Lung (tissue), 12 donors: ENCODE measurements around the gene HS6ST2. TPM values are rescaled to one million over a fixed set of nuclear protein-coding genes. Genes with fewer than 3 reads are reported as not detected.

Experiments
- ATAC-seq: fragments of 200-7000 bp; cut with Tn5 transposase; one replicate; pipeline ENCODE4 v1.9.1; 2020; ENCODE audit warnings: moderate number of reproducible peaks; ENCODE audit not compliant: insufficient read depth, low FRiP score
- DNase-seq, 3 donors: peaks; one replicate each; pipeline ENCODE4 v3.0.0-alpha.2; 2013 to 2017
- H3K27ac ChIP-seq, 2 donors: one replicate each; pipeline ENCODE4 v1.5.1; 2013; ENCODE audit warnings: mild to moderate bottlenecking in 2 of 2, moderate library complexity in 2 of 2, control low read depth in 1 of 2, inconsistent platforms in 1 of 2, low read depth in 1 of 2, low read length in 1 of 2
- H3K27me3 ChIP-seq, 3 donors: one replicate each; pipeline ENCODE4 v1.5.1; 2013; ENCODE audit warnings: low read length in 2 of 3; ENCODE audit not compliant: control insufficient read depth in 3 of 3, insufficient read depth in 3 of 3
- H3K36me3 ChIP-seq, 4 donors: one replicate each; pipeline ENCODE4 v1.5.1; 2013; ENCODE audit warnings: low read length in 4 of 4, mild to moderate bottlenecking in 1 of 4, moderate library complexity in 1 of 4; ENCODE audit not compliant: control insufficient read depth in 4 of 4, insufficient read depth in 4 of 4
- H3K4me1 ChIP-seq, 5 donors: one replicate each; pipeline ENCODE4 v1.5.1; 2013; ENCODE audit warnings: low read length in 5 of 5, mild to moderate bottlenecking in 2 of 5, moderate library complexity in 1 of 5; ENCODE audit not compliant: control insufficient read depth in 5 of 5, insufficient read depth in 5 of 5
- H3K4me3 ChIP-seq: one replicate; pipeline ENCODE4 v1.5.1; 2013; ENCODE audit warnings: mild to moderate bottlenecking, control low read depth, moderate library complexity
- H3K9ac ChIP-seq, 2 donors: one replicate each; pipeline ENCODE4 v1.5.1; 2013; ENCODE audit warnings: low read length in 2 of 2, control low read depth in 1 of 2; ENCODE audit not compliant: insufficient read depth in 1 of 2
- H3K9me3 ChIP-seq, 4 donors: one replicate each; pipeline ENCODE4 v1.5.1; 2013; ENCODE audit warnings: low read length in 3 of 4, mild to moderate bottlenecking in 1 of 4, moderate library complexity in 1 of 4; ENCODE audit not compliant: control insufficient read depth in 4 of 4, insufficient read depth in 3 of 4
- WGBS, 2 donors: extraction: QIAGEN DNeasy Blood & Tissue Kit; methylation state at CpG; one replicate each; pipeline ENCODE4 v1.1.7; 2013; 5-methylcytosine and 5-hydroxymethylcytosine counted together
- polyA plus RNA-seq, 2 donors: library from polyadenylated mRNA; stranded (reverse); fragments of 200-250 nt; gene quantifications; one replicate each; pipeline ENCODE4 v1.2.1, GENCODE V29; 2013
- total RNA-seq, 2 donors: library from RNA; depleted of rRNA in 1 of 2; stranded (reverse); fragments of >200 nt in 1 of 2; gene quantifications; one replicate each; pipeline ENCODE4 v1.2.1, GENCODE V29; 2014 to 2021
- TF ChIP-seq, protein P1 (sequence below): IDR thresholded peaks from 2 replicates; pipeline ENCODE4 v1.5.1; 2012; ENCODE audit warnings: mild to moderate bottlenecking; ENCODE audit errors: control extremely low read depth, extremely low read depth
- donor health status: control.
- donor health status: control.
- donor health status: Bipolar disorder and iron deficiency.
- donor health status: healthy.
- donor health status: DM: yes; HTN: yes; CAD: no.

The HS6ST2 gene
- total and polyA plus RNA-seq, 4 donors, result 0.28 to 14.3 (median 2.2) TPM

DNA sequence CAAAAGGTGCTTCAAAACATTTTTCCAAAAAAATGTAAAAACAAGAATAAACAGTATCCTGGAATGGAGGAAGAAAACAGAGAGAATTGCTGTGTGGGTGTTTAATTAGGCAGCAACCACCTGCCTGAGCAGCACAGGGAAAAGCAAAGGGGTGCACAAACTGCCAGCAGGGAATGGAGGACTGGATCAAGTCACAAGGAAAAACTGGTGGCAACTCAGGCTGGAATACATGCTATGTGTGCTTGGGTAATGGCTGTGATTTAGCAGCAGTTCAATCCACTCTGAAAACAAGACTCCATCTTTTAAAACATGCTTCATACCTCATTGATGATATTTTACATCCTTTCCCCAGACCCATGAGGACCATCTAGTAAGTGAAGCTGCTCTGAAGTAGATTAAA lies 179.5 kb downstream of the HS6ST2 start:
- Histone ChIP-seq H3K27ac (no peak overlapping the region), H3K27me3 (peaks cover 0 to 36% (median 20%) of the 10 kb centered on the region in 3 donors), H3K9me3 (no peaks in the 10 kb centered on the region), H3K4me1 (no peaks in the 10 kb centered on the region), H3K9ac (no peak overlapping the region), H3K36me3 (no peaks in the 10 kb centered on the region), H3K4me3 (no peak overlapping the region)
- ATAC-seq, result no peak
- TF ChIP-seq, protein P1, sequence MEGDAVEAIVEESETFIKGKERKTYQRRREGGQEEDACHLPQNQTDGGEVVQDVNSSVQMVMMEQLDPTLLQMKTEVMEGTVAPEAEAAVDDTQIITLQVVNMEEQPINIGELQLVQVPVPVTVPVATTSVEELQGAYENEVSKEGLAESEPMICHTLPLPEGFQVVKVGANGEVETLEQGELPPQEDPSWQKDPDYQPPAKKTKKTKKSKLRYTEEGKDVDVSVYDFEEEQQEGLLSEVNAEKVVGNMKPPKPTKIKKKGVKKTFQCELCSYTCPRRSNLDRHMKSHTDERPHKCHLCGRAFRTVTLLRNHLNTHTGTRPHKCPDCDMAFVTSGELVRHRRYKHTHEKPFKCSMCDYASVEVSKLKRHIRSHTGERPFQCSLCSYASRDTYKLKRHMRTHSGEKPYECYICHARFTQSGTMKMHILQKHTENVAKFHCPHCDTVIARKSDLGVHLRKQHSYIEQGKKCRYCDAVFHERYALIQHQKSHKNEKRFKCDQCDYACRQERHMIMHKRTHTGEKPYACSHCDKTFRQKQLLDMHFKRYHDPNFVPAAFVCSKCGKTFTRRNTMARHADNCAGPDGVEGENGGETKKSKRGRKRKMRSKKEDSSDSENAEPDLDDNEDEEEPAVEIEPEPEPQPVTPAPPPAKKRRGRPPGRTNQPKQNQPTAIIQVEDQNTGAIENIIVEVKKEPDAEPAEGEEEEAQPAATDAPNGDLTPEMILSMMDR, result no peak
- no peak for DNase-seq

DNA sequence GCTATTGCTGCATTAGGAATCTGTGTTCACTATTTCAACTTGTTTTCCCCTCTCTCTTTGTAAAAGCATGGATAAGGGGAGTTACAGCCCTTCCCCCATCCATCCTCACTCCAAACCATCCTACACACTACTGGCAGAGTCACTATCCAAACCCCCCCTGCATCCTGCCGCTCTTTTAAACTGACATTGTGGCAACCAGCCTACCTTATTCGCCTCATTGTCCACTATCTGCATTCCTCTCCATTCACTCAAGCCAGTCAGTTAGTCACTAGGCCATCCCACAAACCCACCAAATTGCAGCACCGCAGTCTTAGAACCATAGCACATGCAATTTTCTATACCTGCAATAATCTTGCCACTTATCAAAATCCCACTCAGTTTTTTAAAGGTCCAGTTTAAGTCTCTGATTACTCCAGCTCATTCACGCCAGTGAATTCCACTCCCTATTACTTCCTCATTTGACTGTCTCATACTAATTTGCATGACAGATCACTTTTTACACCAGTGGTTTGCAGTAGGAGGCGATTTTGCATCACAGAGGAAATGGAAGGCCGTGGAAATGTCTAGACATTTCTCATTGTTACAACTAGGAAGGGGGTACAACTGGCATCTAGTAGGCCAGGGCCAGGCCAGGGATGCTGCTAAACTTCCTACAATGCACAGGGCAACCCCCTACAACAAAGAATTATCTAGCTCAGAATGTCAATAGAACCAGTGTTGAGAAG lies 181.8 kb downstream of the HS6ST2 start:
- 60 to 64% methylated on average over 6 of the region's 6 CpGs for WGBS, 2 donors
- H3K27ac ChIP-seq, result no peak overlapping the region
- ATAC-seq (no peak), DNase-seq (no peak)
- no peaks in the 10 kb centered on the region for H3K9me3 ChIP-seq
- peaks cover 0 to 35% (median 19%) of the 10 kb centered on the region in 3 donors for H3K27me3 ChIP-seq
- H3K4me1 ChIP-seq, result no peaks in the 10 kb centered on the region
- no peak overlapping the region for H3K9ac ChIP-seq
- H3K4me3 ChIP-seq, result no peak overlapping the region
- TF ChIP-seq, protein P1, result no peak
- no peaks in the 10 kb centered on the region for H3K36me3 ChIP-seq

DNA sequence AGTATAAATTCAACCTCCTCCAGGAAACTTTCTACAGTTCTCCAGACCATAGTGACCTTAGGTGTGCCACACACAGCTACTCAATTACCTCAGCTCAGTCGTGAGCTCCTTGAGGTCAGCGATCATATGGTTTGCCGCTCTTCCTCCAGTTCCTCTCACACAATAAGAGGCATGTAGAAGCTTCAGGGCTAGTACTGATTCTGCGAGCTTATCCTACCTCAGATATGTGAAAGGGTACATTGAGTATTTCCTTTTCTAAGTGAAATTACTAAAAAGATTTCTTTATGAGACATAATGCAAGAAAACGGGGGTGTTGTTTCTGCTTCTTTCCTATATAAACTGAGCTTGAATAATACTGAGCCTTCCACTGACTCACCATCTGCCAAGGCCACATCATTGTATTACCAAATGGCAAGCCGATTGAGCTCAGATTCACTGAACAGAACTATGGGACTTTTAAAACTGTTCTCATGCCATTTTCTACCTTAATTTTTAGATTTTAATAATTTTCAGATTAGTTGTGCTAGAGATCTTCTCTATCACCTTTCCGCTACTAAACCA lies 183.1 kb downstream of the HS6ST2 start:
- 80 to 90% methylated on average over 7 of the region's 7 CpGs for WGBS, 2 donors
- peaks cover 0 to 42% (median 18%) of the 10 kb centered on the region in 3 donors for H3K27me3 ChIP-seq
- ATAC-seq, result no peak
- H3K4me3 ChIP-seq, result no peak overlapping the region
- TF ChIP-seq, protein P1, result no peak
- H3K27ac ChIP-seq, result no peak overlapping the region
- no peaks in the 10 kb centered on the region for H3K36me3 ChIP-seq
- DNase-seq, result no peak
- no peak overlapping the region for H3K9ac ChIP-seq
- no peaks in the 10 kb centered on the region for H3K4me1 ChIP-seq
- no peaks in the 10 kb centered on the region for H3K9me3 ChIP-seq
